Measurements from ENCODE around the gene TMEM253.

The TMEM253 gene

GRCh38 chr14:21100931-21101330, at the start of gene TMEM253:
Gene TMEM253, plus strand, starts transcription at chr14:21101066. Its CDS starts 278 bp downstream, at chr14:21101344.
- DNase-seq (ENCODE audit: low read depth in 1 of 2, low spot score in 1 of 2) = no peak

DNA sequence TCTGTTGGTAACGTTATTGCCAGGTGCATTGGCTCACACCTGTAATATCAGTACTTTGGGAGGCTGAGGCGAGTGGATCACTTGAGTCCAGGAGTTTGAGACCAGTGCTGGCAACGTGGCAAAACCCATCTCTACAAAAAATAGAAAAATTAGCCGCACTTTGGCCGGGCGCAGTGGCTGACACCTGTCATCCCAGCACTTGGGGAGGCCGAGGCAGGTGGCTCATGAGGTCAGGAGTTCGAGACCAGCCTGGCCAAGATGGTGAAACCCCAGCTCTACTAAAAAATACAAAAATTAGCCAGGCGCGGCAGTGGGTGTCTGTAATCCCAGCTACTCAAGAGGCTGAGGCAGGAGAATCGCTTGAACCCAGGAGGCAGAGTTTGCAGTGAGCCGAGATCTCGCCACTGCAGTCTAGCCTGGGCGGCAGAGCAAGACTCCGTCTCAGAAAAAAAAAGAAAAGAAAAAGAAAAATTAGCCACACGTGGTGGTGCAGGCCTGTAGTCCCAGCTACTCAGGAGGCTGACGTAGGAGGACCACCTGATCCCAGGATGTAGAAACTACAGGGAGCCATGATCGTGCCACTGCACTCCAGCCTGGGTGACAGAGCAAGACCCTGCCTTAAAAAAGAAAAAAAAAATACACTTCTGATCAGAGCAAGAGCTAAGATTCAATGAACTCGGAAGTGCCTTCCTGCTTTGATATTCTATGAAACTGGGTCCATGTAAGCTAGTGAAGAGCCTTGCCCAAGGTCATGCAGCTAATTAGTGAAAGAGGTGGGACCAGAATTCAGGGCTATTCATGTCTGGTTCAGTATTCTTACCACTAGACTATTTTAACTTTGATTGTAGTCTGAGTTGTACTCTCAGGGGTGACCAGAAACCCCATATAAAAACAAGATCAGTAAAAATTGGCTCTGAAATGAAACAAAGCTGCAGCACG, 47.4 kb upstream of the TMEM253 start:
- DNase-seq (ENCODE audit: low read depth in 1 of 2, low spot score in 1 of 2) = no peak

DNA sequence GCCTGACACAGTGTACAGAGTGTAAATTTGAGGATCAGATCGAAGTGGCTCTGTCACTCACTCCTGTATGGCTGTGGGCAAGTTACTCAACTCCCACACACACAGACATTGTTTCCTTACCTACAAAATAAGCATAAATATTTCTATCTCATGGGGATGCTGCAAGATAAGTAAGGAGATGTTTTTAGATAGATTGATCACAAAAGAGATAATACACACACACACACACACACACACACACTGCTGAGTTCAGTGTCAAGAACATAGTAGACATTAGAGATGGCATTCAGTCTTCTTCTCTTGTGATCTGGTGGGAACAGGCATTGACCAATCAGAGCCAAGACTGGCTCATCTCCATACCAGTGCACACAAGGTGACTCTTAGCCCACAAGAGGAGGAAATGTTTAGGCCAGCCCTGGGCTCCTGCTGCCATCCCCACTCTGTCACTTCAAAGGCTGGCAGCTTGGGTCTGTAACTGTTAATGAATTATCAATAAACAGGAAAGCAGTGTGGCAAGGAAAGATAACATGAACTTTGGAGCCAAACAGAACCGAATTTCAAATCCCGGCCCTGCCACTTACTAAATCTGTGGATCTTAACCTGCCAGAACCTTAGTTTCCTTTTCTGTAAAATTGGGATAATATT, 46.6 kb upstream of the TMEM253 start:
- DNase-seq (ENCODE audit: low read depth in 1 of 2, low spot score in 1 of 2) = no peak

- DNase-seq (ENCODE audit: low read depth in 1 of 2, low spot score in 1 of 2) = no peak
Measured at GRCh38 chr14:21054768-21055145, 46.1 kb upstream of the TMEM253 start.

GRCh38 chr14:21055432-21056117, 45.3 kb upstream of the TMEM253 start:
- DNase-seq (ENCODE audit: low read depth in 1 of 2, low spot score in 1 of 2) = no peak

DNA sequence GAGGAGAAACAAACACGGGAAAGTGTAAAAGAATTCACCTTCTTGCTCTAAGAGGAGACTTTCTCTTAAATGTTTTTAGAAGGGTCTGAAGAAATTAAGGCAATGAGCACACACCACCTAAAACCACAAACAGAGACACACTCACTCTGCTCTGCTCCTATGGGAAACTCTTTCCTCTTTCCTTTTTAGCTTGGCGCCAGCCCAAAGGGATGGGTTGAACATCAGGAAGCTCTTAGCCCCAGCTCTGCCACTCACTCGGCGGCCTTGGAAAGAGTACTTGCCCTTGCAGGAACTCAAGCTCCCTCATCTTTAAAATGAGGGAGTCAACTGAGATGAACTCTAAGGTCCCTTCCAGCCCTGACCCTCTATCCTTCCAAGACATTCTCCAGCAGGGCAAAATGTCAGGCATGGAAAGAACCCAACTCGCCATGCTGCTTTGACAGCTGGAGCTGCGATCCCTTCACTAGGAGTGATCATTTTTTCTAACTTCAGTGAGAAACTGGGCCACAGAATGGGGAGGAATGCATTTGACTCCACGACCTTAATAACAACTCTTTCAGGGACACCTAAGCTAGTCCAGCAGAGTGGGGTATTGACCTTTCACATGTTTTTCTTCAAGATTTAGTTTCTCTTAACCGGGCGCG, 44.2 kb upstream of the TMEM253 start:
- no peak for DNase-seq (ENCODE audit: low read depth in 1 of 2, low spot score in 1 of 2)

- no peak for DNase-seq (ENCODE audit: low read depth in 1 of 2, low spot score in 1 of 2)
Measured at GRCh38 chr14:21057803-21058675, 42.8 kb upstream of the TMEM253 start, which contains the start of gene RNASE8. Gene RNASE8, plus strand, starts transcription at chr14:21057822. Its CDS starts 71 bp downstream, at chr14:21057893.

DNA sequence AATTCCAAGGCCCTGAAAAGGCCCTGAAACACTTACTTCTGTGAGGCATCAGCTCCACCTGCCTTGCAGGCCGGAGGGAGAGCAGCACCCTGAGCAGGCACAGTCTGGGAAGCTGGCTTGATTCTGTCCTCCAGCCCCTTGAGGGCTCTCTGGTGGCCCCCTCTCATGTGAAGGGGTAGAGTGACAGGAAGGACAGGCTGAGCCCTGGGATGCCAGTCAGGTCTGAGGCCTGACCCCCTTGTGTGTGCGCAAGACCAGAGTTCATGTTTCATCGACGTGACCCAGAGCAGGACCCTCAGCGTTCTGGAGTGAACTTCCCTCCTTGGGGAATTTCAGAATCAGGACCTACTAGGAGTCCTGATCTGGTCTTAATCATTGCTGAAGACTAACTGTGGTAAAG, 42.0 kb upstream of the TMEM253 start:
- DNase-seq (ENCODE audit: low read depth in 1 of 2, low spot score in 1 of 2) = no peak

GRCh38 chr14:21059842-21060613, 40.8 kb upstream of the TMEM253 start:
- no peak for DNase-seq (ENCODE audit: low read depth in 1 of 2, low spot score in 1 of 2)

DNA sequence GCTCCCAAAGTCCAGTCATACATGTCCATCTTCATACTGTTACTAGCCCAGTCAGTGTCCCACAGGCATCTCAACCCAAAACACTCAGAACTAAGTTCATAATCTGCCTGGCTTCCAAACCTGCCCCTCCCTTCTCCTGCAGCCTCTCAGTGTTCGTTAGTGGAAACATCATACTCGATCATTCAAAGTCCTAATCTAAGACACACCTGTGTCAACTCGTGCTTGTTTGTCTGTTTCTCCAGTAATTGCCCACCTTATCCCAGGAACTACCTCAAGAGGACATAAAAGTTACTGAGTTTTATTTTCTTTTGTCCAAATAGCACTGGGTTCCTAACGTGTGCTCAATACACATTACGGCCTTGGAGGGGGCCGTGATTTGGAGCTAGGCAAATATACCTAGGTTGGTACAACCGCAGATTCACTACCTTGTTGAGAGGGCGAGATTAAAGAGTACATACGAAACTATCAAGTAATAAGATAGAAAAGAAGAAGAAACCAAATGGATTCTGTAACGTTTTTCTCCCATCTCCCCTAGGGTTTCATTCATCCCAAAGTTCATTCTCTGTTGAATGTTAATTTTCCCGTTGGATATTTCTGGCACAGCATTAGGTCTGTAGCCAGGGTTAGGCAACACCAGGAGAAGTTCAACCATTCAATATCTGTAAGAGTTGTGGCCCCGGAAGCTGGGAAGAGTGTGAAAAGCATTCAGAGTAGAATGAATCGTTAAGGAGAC, 40.1 kb upstream of the TMEM253 start:
- DNase-seq (ENCODE audit: low read depth in 1 of 2, low spot score in 1 of 2) = no peak

- DNase-seq (ENCODE audit: low read depth in 1 of 2, low spot score in 1 of 2) = no peak
Measured at GRCh38 chr14:21061347-21061668, 39.6 kb upstream of the TMEM253 start.

GRCh38 chr14:21063479-21063878, 37.4 kb upstream of the TMEM253 start:
- DNase-seq (ENCODE audit: low read depth in 1 of 2, low spot score in 1 of 2) = no peak

- no peak for DNase-seq (ENCODE audit: low read depth in 1 of 2, low spot score in 1 of 2)
Measured at GRCh38 chr14:21066882-21067502, 33.9 kb upstream of the TMEM253 start.

GRCh38 chr14:21068521-21069387, 32.1 kb upstream of the TMEM253 start:
- no peak for DNase-seq (ENCODE audit: low read depth in 1 of 2, low spot score in 1 of 2)

GRCh38 chr14:21069388-21070082, 31.3 kb upstream of the TMEM253 start:
- DNase-seq (ENCODE audit: low read depth in 1 of 2, low spot score in 1 of 2) = no peak

DNA sequence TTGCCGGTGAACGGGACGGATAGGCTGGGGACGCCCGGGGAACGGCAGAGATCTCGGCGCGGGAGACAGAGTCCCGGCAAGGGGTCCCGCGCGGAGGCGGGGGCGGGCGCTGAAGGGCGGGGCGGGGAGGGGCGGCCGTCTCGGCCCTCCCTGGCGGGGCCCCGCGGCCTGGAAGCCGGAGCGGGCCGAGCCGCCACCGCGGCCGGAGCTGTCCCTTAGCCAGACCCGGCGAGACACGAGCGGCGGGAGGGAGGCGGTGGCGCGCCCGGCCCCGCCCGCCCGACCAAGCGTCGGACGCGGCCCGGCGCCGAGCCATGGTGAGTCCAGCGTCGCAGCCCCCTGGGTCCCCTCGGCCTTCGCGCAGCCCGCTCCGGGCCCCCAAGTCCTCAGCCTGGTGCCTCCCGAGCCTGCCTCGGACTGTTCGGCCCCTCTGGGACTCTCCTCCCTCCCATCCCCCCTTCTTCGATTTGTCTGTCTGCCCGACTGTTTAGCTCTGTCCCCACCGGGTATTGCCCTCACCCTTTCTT, 30.7 kb upstream of the TMEM253 start, which contains the start of gene ARHGEF40:
TSS of gene ARHGEF40 (plus strand) at position 222 of the 527 bp plus-strand sequence. CDS start at position 315, 93 bp downstream.
- no peak for DNase-seq (ENCODE audit: low read depth in 1 of 2, low spot score in 1 of 2)

All from activated T-helper 1 cell treated with anti-CD3 and anti-CD28 coated beads, Interleukin-2, amount 50 U/mL, for 16 hours (primary cell).